GM13976 (cell line): ENCODE results near the gene COBL.

Source experiments
- DNase-seq: peaks from one replicate; pipeline ENCODE4 v3.0.0; 2012; ENCODE audit warnings: low spot score
- CTCF ChIP-seq: IDR thresholded peaks from 2 replicates; pipeline ENCODE4 v1.5.1; 2012; ENCODE audit warnings: borderline replicate concordance, mild to moderate bottlenecking; ENCODE audit not compliant: insufficient read depth; ENCODE audit errors: extremely low read depth, missing control alignments, control extremely low read depth
- in situ Hi-C: fragments of 300-500 bp; cut with MboI; formaldehyde crosslinking; loops from one replicate; pipeline ENCODE4 v1.12.0; 2022; ENCODE audit warnings: low sequenced_read_pairs, mixed read lengths, inconsistent platforms; ENCODE audit not compliant: unreplicated experiment

Gene COBL

GRCh38 chr7:51290304-51290637 is 26.3 kb downstream of the COBL start:
- in situ Hi-C loops = no loop called here
- no peak for DNase-seq
- TF ChIP-seq CTCF = no peak

- in situ Hi-C loops = no loop called here
- no peak for TF ChIP-seq CTCF
- DNase-seq = no peak
These were observed 26.8 kb downstream of the COBL start for GRCh38 chr7:51289623-51290303.

GRCh38 chr7:51288896-51289622 is 27.6 kb downstream of the COBL start:
- in situ Hi-C loops = no loop called here
- no peak for TF ChIP-seq CTCF
- no peak for DNase-seq

GRCh38 chr7:51286401-51286800 is 30.2 kb downstream of the COBL start:
- no peak for TF ChIP-seq CTCF
- in situ Hi-C loops = no loop called here
- no peak for DNase-seq

- in situ Hi-C loops = no loop called here
- no peak for TF ChIP-seq CTCF
- no peak for DNase-seq
These were observed 36.5 kb downstream of the COBL start for GRCh38 chr7:51280156-51280555.

GRCh38 chr7:51279391-51280023 is 37.1 kb downstream of the COBL start:
- DNase-seq = no peak
- TF ChIP-seq CTCF = no peak
- in situ Hi-C loops = no loop called here
